DMS153 treated with DMSO at 0.1 percent for 48 hours (cell line): Measurements from ENCODE around the gene PSMD3.
"Not testable (repeated sequence)": the region's sequence is repeated elsewhere in the genome, so short reads cannot be mapped to it uniquely, and the experiment has no call there.

Source experiments
- DNase-seq: peaks from one replicate; lab custom pipeline; 2025; ENCODE audit not compliant: unreplicated experiment; lab: John Stamatoyannopoulos, UW

The PSMD3 gene

GRCh38 chr17:39980351-39981206, at the start of gene PSMD3:
TSS of gene PSMD3 (plus strand) at chr17:39980807. CDS start at chr17:39980971, 164 bp downstream.
- DNase-seq, result peak; percentile 99

DNA sequence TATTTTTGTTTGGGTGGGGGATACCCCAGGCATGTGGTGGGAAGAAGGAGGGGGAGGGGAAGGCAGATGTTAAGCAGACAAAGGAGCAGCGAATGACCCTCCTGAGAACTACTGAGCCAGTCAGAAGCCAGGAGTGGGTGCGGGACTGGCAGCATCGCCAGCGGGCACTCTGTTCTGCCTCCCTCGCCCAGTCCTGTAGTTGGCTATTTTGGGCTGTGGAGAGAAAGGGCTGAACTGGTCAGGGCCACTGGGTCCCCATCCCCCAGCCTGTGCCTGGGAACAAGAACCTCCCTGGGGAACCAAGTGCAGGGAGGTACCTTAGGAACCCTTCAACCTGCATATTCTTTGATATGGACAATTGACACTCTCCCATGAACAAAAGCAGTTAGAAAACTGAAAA, 46.7 kb upstream of the PSMD3 start:
- no peak for DNase-seq

DNA sequence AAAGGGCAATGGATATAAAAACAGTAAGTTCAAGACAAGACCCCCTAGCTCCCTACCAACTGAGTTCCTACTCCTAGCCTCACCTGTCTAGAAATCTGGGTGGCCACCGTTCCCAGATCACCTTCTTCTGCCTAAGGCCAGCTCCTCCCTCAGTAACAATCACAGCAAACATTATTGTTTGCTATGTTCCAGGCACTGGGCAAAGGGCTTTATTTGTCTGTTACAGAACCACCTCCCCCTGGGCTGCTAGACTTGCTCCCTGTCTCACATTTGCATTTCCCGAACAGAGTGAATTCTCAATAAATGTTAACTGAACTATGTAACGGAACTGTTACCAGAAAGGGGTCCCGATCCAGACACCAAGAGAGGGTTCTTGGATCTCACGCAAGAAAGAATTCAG, 46.3 kb upstream of the PSMD3 start:
- no peak for DNase-seq

GRCh38 chr17:39935909-39936308, 44.7 kb upstream of the PSMD3 start:
- no peak for DNase-seq

DNA sequence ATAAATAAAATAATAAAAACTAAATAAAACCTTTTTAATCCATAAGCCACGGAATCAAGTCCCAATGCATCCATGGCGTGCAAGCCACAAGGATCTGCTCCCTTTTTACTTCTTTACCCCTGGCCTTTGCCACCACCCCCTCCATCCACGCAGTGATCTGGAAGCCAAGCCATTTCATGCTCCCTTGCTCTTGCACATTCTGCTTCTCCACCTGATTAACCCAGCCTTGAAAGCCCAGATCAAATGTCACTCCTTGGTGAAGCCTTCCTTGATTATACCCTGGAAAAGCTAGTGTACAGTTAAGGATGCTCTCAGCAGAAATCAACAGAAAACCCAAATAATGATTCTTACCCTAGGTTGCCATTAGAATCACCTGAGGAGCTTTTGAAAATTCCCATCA, 43.2 kb upstream of the PSMD3 start:
- DNase-seq, result no peak

DNA sequence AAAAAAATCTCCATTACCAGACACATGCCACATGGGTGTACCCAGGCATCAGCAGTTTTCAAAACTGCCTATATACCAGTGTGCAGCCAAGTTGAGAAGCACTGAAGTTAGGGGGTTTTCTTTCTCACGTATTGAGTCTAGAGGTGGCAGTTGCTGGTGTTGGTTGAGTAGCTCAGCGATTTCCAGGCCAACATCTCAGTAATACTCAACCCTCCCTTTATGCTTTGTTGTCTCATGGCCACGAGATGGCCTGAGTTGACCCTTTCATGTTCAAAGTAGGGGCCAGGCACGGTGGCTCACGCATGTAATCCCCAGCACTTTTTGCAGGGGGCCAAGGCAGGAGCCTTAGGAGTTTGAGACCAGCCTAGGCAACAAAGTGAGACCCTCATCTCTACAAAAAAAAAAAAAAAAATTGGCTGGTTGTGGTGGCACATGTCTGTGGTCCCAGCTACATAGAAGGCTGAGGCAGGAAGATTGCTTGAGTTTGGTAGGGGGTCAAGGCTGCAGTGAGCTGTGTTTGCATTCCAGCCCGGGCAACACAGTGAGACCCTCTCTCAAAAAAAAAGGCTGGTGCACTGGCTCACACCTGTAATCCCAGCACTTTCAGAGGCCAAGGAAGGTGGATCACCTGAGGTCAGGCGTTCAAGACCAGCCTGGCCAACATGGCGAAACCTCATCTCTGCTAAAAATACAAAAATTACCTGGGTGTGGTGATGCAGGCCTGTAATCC, 42.3 kb upstream of the PSMD3 start:
- DNase-seq, result no peak

DNA sequence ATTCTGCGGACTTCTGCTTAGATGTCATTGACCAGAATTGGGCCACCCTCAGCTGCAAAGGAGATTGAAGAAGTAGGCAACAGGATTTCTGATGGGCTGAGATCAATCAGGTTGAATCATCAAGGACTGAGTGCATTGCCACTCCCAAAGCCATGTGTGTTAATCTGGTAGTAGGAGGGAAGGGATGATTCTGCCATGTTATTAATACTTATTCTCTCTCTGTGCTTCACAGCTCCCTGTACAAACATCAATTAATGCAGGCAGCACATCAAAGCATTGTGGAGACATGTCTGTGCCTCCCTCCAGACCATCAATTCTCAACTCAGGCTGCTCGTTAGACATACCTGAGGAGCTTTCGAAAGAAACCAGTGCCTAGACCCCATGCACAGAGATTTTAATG, 41.5 kb upstream of the PSMD3 start:
- DNase-seq, result no peak

DNA sequence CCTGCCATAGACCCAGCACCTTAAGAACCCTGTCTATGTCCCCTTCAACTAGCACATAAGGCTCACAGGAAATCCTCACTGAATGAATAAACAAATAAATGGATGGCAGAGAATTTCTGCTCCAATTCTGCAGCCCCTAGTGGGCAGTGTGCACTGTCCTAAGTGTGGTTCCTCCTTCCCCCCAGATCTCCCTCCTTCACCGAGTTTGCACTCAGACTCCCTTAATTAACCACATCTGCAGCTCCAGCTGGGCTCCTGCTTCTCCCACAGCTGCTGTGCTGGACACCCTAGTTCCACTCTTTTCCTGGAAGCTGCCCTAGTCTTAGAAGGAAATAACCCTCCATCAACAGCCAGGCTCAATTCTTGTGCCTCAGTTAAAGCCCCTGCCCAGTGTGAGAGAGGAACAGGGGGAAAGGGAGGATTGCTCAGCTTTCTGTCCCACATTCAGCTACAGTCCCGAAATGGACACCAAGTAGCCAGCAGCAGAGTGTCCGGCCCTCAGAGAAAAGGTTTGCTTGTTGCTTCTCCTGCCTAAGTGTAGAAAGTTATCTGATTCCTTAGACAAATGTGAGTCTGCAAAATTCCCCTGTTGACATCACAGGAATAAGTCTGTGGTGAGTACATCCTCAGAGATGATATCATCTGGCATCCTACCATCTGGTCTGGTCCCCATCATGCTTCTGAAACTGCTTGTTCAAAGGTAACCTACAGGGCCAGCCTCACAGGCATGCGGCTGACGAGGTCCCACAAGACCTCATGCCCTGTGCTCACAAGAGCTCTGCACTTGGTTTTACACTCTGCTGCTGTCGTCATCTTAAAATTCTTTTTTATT, 40.8 kb upstream of the PSMD3 start:
- no peak for DNase-seq

- DNase-seq, result no peak
These were observed 36.8 kb upstream of the PSMD3 start for GRCh38 chr17:39943702-39944392.

DNA sequence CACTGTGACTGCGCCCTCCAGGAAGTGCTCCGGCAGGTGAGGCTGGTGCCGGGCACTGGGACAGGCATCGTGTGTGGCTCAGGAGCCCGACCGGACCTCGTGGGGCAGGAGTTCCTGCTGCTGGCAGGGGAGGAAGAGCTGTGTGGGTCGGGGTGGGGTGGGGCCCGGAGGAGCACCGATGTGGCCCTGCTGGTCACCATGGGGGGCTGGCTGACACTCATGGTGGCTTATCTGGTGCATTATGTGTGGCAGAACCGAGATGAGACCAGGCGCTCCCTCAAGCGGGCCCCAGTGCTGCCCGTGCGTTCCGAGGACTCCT, 36.3 kb upstream of the PSMD3 start:
- no peak for DNase-seq

DNA sequence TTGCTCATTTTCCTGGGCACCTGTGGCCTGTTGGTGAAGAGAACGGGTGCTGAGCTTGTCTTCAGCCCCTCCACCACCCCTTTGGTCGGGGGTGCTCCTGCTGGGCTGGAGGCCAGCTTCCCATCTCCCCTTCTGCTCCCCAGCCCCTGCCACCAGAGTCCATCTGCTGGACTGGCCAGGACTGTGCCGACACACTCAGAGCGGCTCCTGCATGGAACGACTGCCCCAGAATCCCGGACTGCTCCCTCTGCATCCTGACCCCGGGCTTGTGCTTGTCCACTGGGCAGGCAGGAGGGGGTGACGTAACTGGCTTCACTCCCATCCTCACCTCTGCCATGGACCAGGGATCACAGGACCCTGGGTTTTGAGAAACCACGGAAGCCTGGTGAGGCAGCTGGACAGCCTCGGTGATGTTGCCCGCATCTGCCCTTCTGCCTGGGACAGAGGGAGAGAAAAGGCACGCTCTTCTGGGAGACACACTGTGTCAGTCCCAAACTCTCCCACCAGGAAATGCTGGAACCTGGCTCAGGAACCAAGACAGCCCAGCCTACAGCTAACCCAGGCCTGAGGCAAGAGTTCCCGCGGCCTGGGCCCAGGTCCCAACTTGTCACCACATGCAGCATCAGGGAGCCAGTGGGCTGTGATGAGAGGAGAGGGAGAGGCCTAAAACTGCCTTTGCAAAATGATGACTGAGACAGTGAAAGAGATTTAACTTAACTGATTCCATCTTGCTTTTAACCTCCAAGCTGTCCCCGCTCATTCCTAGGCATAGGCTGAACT, 33.9 kb upstream of the PSMD3 start:
- no peak for DNase-seq

DNA sequence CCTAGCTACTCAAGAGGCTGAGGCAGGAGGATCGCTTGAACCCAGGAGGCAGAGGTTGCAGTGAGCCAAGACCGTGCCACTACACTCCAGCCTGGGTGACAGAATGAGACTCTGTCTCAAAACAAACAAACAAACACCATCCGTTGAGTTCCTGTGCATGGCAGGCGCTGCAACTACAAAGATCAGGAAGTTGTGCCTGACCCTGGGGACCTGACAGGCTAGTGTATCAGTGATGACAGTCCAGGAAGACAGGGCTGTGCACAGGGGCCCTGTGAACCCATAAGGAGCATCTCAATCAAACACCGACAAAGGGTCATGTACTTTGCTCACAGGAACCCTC, 32.1 kb upstream of the PSMD3 start:
- DNase-seq, result not testable (repeated sequence)

DNA sequence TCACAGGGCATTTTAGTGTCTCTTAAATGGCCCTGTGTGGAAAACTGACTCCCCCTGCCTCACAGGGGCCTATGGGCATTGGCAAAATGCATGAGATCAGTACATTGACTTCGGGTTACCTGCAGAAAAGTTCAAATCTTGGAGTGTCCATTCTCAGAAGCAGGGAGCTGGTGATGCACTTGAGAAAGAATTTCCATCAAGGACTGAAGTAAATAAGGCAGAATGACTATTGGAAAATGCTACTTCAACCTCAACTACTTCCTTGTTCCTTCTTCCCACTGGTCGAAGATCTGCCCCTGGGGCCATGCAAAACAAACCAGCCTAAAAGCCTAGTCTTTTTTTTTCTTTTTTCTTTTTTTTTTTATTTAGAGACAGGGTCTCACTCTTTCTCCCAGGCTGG, 31.6 kb upstream of the PSMD3 start:
- DNase-seq, result no peak

GRCh38 chr17:39950871-39951348, 29.7 kb upstream of the PSMD3 start:
- no peak for DNase-seq

DNA sequence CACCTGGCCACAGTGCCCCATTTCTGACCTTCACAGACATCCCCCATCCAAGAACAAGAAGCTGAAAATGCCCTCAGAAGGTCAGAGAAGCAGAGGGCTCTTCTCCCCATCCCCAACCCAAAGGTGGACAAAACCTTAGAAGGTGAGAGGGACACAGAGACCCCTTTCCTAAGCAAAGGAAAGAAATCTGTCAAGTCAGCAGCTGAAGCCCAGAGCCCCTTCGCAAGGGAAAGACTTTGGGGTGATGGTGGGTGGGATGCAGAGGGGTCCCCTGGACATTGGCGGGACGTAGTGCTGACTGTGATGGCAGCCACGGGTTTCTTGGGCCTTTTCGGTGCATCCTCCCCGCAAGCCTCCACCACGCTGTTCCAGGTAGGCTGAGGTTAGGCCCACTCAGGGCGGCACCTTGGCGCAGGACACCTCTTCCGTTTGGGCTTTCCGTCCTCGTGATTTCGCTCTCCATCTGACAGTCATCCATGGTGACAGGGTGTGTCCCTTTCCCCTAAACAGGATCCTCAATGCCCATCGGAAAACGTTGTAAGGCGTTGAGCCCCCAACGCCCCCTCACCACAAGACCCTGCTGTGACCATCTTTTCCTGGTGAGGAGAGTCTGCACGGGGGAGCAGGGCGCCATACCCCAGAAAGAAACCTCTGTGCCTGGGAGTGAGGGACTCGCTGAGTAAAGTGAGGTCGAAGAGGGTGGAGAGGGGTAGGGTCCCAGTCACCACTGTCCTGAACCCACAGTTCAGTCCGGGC, 28.5 kb upstream of the PSMD3 start:
- DNase-seq, result no peak

GRCh38 chr17:39952680-39953470, 27.7 kb upstream of the PSMD3 start:
- peak; percentile 80 for DNase-seq

- DNase-seq, result no peak
These were observed 27.1 kb upstream of the PSMD3 start for GRCh38 chr17:39953471-39953888.

GRCh38 chr17:39954876-39955275, 25.7 kb upstream of the PSMD3 start:
- no peak for DNase-seq

GRCh38 chr17:39955726-39956225, 24.8 kb upstream of the PSMD3 start:
- no peak for DNase-seq
